ENCODE measurements around the gene BMPER.

Gene BMPER

DNA sequence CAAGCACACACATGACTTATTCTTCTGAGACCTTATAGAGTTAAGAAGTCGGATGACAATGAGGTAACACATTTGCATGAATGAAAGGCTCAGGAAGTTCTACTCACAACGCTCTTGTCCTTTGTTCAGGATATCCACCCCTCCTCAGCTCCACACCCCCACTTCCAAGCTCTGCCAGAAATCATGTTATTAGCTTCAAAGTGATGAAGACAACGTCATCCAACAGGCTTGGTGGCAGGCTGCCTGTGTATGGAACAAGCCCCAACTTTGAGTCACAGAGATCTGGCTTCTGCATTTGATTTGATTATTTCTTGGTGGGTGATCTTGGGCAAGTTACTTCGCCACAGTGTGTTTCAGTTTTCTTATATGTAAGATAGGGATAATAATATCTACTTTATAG, 12.4 kb upstream of the BMPER start:
- no peak for DNase-seq

DNA sequence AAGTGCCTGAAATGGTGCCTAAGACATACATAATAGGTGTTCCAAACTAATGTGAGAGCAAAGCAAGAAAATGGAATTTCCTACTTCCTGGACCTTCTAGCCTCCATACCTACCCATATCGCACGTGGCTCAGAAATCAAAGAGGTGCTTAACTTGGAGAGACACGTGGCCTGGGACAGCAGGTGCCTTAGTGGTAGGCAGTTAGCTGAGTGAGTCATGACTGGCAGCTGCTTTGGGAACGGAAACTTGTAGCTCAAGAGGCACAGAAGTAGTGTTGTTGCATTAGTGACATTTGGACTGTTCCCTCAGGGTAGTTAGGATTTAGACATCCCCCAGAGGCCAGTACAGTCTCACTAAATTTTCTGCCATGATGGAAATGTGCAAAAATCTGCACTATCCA, 12.0 kb upstream of the BMPER start:
- DNase-seq = no peak

DNA sequence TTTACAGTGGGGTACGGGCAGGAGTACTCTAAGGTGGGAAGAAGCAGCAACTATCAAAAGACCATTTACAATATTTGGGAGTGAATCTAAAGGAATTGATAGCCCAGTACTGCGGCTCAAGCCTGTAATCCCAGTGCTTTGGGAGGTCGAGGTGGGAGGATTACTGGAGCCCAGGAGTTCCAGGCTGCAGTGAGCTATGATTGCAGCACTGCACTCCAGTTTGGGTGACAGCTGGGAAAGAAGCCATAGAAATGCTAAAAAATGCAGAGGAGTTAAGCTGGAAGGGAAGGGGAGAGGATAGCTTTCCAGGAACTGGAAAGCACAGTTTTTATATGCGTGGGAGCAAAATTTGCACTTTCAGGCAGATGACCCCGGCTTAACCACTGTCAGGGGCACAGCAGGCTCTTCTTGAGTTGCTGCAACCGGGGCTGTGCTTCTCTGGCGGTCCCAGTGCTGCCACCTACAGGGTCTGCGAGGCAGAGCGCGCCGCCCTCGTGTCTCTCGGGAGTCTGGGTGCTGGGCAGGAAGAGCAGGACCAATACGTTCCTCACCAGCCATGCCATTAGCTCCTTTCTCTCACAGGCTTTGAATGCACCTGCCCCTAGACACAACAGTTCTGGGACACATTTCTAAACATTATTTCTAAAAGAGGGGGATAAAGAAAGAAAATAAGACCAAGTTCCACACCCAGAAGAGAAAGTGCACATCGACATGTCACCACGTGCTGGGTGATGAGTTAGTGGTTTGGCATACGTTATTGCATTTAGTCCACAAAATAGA, 10.1 kb upstream of the BMPER start:
- DNase-seq = peak; percentile 72

DNA sequence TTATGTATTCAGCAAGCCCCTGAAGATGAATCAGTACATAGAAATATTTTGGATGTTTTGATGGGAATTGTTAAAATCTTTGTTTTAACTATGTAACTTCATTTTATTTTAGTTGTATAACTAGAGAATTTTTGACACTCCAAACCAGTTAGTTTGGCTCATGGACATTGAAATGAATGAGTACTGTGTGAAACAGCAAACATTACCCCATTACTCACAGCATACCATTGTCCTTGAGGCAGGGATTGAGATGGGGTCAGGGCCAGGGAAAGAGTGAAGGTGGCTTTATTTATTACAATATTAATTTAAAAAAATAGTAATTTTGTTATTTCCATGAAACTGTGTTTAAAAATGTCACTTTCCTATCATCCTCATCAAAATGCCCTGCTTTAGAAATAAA, 4.8 kb upstream of the BMPER start:
- DNase-seq = no peak

DNA sequence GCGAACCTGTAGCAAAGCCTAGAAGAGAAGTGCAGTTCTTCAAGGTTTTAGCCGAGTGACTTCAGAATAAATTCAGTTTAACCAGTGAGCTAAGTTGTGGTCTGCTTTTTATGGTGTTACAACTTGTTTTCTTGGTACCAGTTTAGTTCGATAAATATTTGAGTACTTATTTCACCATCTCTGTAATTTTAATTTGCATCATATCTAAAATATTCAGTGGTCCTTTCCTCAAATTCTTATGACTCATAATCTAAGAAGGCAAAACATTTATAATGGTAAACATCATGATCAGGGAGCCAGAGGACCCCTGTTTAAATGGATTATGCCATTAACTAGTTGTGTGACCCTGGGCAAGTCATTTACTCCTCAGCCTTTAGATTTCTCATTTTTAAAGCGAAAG, 4.1 kb upstream of the BMPER start:
- no peak for DNase-seq

DNA sequence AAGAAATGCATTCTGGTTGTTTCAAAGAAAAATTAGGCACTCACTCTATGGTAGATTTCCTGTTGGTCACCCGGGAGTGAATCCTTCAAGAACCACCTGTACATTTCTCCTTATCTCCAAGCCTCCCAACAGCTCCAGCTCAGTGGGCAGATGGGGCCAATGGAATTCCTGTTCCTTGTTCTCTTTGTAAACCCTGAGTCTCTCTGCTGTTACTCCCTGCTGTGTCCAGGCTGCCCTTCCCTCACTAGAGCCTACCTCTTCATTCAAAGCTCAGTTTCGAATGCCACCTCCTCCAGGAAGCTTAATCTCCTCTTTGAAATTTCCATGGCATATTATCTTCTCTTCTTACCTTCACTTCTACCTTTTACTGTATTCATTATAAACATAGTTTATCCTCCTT, 3.5 kb upstream of the BMPER start:
- no peak for DNase-seq

DNA sequence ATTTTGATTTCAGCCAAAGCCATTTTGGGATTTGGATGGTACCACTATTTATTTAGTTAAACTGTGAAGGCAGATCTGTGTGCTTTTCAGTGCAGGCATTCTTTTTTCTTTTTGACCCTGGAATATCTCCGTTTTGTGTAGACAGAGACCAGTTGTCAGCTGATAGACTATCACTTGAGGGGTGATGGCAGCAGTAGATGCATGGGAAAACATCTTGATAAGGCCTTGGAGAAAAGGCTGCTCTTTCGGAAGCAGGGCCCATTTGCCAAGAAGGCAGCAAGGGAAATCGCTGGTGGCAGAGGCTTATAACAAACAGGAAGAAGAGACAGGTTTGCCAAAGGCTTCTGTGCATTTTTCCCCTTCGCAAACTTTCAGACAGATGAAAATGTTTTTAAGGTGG, 2.6 kb upstream of the BMPER start:
- DNase-seq = no peak

DNA sequence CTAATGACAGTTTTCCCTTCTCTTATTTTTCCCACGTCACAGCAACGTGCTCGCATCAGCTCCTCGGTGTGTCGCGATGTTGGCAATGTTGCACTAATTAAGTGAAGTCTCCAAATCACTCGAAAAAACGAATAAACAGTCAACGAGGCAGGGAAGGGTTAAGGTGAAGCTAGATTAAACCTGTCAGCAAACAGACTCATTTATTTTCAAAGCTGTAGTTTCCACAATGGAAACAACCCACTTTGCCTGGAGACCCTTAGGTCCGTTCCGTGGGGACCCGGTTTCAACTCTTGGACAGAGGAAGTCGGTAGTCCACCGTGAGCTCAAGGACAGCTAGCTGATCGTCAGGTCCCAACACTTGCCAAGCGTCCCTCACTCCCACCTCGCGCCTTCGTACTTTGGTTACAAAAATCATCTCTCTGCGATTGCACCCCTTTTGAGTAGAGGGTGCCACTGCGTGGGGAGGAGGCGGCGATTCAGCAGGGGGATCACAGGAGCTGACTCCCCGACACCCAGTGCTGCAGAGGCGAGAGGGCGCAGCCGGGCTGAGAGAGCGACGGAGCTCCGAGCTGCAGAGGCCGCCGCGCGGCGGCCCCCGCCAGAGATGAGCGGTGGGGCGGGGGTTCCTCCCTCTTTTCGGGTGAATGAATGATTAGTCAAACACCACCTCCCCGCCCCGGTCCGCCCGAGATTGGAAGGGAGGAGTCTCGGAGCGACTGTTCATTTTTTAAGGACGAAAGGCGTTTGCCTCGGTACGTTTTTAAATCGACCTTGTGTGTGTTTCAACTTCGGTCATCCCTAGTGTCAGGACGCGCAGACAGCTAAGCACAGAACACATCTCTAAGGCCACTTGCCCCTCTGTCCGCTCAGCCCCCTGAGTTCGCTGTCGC, 1.3 kb upstream of the BMPER start:
- no peak for DNase-seq

DNA sequence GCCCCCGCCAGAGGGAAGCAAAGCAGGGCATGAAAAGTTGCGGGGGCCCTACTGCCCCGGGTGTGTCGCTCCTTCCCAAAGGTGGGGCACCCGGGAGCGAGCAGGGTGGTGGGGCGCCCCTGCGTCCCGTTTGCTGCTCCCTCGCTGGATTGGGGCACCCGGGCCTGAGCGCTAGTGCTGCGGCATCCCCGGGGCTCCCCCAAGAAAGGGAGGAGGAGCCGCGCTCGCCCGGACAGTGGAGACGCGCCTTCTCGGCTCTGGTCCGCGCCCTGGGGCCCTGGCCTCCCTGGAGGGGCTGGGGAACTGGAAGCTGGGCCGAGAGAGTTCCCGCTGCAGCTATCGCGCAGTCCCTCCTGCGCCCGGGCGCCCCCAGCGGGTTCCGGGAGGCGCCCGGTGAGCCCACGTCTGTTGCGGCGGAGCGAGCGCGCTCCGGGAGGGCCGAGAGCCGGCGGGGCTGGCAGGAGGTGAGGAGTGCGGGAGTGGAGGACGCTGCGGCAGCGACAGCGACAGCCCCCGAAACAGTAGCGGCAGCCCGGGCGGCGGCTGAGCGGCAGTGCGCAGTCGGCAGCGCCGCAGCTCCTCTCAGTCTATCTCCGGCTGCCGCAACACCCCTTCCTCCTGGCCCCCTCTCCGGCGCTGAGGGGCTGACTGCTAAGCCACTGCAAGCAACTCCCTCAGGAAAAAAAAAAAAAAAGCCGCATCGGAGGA, 504 bp upstream of the BMPER start:
- DNase-seq = no peak

DNA sequence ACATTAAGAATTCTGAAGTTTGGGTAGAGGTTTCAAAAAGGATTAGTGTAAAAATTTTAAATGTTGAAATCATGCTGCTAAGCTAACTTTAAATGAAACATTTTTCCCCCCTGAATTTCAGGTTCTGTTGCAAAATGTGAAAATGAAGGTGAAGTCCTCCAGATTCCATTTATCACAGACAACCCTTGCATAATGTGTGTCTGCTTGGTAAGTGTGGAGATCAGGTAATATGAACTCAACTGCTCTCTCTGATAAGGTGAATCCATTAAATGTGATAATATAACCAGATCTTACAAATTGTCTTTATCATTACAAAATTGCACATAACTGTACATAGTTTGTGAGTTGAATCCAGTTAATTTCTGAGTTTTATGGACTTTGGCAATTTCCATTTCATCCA, 1.4 kb downstream of the BMPER start:
- no peak for DNase-seq

DNA sequence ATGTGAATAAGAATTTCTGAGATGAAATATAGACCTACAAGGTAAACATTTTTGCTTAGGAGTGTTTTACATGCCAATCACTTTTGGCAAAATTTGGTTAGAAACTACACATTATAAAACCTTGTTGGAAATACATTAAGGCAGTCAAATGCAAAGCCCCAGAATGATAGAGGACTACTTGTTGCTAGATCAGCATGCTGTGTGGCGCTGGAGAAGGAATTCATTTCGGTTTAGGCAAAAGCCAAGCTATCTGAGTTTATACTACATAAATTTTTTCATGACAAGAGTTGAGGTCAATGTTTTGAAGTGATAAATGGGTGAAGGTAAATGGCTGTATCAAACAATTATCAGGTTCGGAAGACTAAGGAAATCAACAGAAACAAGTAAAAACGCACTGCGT, 2.3 kb downstream of the BMPER start:
- DNase-seq = no peak

DNA sequence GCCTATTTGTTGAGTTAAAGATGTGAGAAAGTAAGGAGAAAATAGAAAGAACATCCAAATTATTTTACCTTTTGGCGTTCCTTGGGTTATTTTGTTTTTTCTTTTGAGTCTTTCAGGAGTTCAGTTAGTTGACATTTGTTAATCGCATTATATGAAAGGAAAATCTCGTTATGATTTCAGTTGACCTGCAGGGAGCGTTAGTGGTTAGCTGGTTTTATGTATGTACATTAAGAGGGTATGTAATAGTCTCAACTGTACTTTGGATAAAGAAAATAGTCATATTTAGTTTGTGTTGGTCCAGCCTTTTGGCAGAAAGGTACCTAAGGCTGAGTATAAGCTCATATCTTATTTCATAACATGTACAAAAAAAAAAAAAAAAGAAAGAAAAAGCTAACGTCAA, 4.0 kb downstream of the BMPER start:
- no peak for DNase-seq

DNA sequence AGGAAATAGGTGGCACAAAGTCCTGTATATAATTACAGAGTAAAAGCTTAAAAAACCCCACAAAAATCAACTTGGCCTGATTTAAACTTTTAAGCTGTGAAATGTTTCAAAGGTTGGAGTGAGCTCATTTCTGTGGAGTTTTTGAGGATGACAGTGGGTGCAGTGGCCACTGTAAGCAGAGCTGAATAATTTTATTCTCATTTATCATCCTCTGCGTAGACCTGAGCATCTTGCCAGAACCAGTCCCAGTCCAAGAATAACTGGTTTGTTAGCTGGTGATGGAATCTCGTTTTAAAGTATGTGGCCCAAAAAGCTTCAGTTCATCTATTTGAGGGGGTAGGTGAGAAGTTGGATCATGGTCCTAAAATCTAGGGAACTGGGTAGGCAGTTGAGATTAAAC, 4.4 kb downstream of the BMPER start:
- no peak for DNase-seq

DNA sequence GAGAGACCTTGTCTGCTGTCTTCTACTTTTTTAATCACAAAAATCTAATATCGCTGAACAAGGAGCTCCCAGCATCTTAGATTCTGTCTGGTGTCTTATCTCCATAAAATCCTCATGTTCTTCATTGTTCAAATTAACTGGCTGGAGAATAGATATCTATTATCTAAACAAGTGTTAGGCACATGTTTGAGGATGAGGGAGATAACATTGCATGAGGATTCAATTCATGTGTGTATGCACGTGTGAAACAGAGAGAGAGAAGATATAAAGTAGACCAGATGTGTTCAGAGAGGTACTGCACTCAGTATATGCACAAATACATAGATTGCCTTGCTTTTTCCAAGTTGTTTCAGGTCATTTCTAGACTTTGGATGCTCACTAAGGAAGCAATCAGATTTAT, 5.4 kb downstream of the BMPER start:
- DNase-seq = no peak

DNA sequence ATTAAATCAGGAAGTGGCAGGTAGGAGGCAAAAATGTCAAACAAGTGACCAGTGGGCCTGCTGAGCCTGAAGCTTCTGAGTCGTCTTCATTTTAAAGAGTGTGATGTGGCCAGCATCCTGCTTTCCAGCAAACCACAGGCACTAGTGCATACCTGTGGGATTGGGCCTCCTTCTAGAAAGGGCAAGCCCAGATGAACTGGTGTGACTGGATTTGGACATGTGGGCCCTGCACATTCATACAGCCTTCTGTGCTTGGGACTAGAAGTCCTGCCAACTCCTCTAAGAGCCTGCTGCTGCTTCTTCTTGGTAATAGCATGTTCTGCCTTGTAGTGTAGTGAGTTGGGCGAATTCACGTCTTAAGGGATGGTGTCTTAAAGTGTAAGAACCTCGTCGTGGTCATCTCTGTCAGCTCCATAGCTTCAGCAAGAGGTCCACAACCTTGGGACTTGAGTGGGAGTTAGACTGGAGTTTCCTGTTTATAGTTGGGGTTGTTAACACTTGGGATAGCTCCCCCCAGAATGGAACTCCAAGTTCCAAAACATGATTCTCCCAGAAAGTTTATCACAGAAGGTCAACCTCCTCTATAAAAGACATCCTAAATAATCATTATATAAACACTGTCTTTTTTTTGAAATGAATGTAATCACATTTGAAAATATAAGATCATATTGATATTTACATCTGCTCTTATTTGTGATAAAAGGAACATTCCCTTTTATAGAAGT, 11.2 kb downstream of the BMPER start:
- DNase-seq = no peak

DNA sequence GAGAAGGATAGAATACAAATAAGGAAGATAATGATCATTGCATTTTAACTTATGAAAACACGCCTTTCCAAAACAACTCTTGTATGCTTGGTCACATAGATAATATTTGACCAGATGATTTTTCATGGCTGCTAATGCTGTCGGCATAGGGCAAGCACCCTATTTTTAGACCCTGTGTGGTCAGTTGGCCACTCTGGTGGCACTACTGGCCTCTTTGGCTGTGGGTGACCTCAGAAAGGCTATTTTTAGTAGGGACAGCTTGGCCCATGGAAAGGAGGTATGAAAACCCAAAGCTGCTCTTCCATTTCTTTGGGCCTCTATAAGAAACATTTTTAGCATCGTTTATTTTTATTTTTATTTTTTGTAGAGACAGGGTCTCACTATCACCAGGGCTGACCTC, 12.3 kb downstream of the BMPER start:
- no peak for DNase-seq

DNA sequence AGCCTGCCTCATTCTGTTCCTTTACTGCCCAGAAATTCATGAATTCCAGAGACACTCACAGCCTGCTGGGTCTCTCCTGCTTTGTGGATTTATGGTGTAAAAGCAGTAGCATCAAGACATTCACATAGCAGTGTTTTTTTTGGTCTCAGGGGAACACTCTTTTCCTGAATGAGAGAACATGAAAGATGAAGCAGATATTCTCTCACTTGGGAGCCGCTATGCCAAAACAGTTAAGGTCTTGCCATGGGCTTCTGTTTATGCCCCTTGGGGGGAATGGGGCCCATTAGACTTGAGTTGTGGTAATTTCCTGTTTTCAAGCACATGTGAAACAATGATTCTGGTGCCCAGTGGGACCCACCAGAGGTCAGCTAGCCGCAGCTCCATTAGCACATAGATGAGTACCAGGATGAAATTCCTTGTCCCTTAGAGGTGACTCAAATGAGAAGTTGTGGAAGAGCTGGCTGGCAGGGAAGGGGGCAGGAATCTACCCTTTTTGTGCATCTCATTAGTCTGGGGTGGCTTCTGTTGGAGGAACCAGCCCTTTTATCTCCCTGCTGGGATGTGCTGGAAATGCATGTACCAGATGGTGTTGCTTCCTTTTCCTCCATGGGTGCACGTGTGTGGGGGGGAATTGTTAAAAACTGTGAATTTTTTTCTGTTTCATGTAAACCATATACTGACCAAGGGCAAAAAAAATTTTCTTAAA, 13.3 kb downstream of the BMPER start:
- DNase-seq = no peak

DNA sequence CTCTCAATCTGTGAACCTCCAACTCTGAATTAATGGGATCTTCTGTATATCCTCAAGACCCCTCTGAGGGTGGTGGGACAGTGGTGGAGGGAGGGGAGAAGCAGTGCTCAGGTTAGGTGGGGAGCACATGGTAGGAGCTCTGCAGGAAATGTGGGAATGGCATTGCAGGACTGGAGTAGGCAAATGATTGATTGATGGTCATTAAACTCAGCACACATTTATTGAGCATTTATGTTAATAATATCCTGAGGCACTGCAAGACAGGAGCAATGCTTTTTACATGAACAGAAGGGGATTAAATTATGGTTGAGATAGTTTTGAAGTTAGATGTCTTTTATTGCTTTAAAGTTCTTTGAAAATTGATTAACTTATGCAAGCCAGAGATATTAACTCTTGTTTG, 14.1 kb downstream of the BMPER start:
- DNase-seq = no peak

DNA sequence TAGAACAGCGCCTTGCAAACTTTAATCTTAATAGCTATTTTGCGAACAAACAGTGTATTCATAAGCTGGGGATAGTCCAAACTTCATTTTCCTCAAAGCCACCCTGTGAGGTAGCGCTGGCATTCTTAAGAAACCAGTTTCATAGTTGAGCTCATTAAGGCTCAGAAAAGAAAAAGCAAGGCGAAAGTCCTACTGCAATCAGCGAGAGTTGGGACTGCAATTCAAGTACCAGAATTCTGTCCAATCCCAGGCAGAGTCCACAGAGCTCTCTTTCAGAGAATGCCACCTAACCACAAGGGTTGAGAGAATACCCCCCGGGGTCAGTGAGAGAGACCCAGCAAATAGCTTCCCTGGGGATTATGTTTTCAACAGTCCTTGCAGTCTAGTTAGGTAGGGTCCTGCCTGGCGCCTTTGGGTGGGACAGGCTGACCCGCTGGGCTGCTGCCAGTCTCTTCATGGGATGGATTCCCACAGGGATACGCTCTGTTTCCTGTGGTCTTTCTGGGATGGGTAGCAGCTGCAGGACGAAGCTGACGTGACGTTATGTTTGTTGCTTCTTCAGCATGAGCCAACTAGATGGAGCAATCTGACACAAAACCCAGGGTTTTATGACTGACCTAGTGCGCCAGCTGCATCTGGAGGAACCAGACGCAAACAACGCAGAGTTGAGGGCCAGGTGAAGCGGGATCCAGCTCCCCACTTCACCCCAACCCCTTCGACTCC, 16.0 kb downstream of the BMPER start:
- DNase-seq = no peak

DNA sequence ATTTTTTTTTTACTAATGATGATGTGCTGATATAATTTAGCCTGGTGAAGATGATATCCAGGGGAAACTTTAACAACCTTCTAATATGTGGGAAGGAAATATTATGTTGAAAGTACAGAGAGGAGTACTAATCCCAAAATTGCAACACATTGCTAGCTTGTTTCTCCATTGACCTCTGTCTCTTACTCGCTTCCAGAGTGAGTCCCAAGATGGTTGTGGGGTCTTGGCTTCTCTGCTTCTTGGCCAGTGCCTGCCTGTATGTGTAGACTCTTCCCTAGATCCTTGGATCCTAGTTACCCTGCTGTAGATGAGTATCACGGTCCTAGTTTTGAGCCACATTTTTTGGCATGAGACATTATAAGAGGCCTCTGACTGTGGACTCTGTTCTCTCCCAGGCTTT, 17.5 kb downstream of the BMPER start:
- no peak for DNase-seq

DNA sequence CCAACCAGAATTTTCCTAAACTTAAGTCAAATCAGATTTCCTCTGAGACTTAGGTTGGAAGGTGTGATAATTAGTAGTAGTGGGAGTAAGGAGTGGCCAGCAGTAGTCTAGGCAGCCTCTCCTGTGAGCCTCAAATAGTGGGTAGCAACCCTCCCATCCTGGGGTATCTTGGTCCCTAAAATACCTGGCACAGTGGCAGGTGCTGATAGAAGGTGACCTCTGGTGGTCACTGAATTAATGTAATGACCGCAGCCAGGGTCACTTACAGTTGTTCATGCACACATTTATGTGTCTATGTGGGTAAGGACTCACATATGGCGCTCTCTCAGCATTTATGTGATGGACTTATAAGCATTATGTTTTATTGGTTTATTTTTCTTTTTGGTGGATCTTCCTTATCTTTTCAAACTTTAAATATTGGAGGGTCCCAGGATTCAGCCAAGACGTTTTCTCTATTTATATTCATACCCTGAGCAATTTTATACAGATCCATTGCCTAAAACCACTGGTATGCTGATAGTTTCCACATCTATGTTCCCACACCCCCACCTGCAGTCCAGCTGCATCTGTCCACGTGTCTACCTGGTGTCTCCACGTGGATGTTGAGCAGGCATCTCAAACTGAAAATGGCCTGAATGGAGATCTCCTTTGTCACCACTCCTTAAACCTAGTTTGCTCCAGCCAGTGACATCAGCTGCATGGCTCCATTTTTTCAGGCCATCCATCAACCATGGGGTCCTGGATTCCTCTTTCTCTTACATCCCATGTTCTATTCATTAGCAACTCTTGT, 18.3 kb downstream of the BMPER start:
- no peak for DNase-seq

Measured in RPMI8226 (cell line).